Natural killer cell (primary cell): ENCODE results near the gene ABCC4. TPM values are rescaled to one million over a fixed set of nuclear protein-coding genes. Genes with fewer than 3 reads are reported as not detected.

Experiments used
- ATAC-seq, 3 donors: fragments of 150-1000 bp in 2 of 3; fragments of 200-7000 bp in 1 of 3; cut with Tn5 transposase; 1 replicate in 1 of 3; 2 replicates in 2 of 3; pipeline ENCODE4 v1.10.0; 2021; ENCODE audit warnings: mild to moderate bottlenecking in 2 of 3, moderate library complexity in 2 of 3
- DNase-seq, 2 donors: peaks; one replicate each; pipeline versions ENCODE4 v3.0.0 to v3.0.0-alpha.2; 2013 to 2021; ENCODE audit warnings: mixed read lengths in 1 of 2
- H3K27ac ChIP-seq: one replicate; pipeline ENCODE4 v1.5.1; 2013; ENCODE audit warnings: mild to moderate bottlenecking, low read length
- H3K27me3 ChIP-seq: one replicate; pipeline ENCODE4 v1.6.1; 2013; ENCODE audit warnings: low read length; ENCODE audit not compliant: control insufficient read depth, insufficient read depth
- H3K36me3 ChIP-seq: one replicate; pipeline ENCODE4 v1.6.1; 2013; ENCODE audit warnings: low read length; ENCODE audit not compliant: control insufficient read depth, insufficient read depth
- H3K4me1 ChIP-seq: one replicate; pipeline ENCODE4 v1.6.1; 2013; ENCODE audit warnings: low read length; ENCODE audit not compliant: control insufficient read depth, insufficient read depth
- H3K4me3 ChIP-seq: one replicate; pipeline ENCODE4 v1.5.1; 2013; ENCODE audit warnings: low read length
- H3K9me3 ChIP-seq: one replicate; pipeline ENCODE4 v1.6.1; 2013; ENCODE audit warnings: low read length; ENCODE audit not compliant: control insufficient read depth, insufficient read depth
- H3K27ac Mint-ChIP-seq, 2 donors: one replicate each; pipeline ENCODE4 v1.8.0; 2022; ENCODE audit warnings: mild to moderate bottlenecking in 2 of 2, mixed read lengths in 2 of 2, moderate library complexity in 1 of 2
- H3K27me3 Mint-ChIP-seq, 2 donors: one replicate each; pipeline ENCODE4 v1.8.0; 2022; ENCODE audit warnings: low read depth in 2 of 2, mixed read lengths in 2 of 2
- H3K36me3 Mint-ChIP-seq: one replicate; pipeline ENCODE4 v1.8.0; 2022; ENCODE audit warnings: mixed read lengths
- H3K4me1 Mint-ChIP-seq, 2 donors: one replicate each; pipeline ENCODE4 v1.8.0; 2022; ENCODE audit warnings: mixed read lengths in 2 of 2
- H3K4me3 Mint-ChIP-seq: one replicate; pipeline ENCODE4 v1.8.0; 2022; ENCODE audit warnings: mild to moderate bottlenecking, moderate library complexity, mixed read lengths
- H3K9me3 Mint-ChIP-seq, 2 donors: one replicate each; pipeline ENCODE4 v1.8.0; 2022; ENCODE audit warnings: mixed read lengths in 2 of 2
- CTCF ChIP-seq: fragments of 200-600 bp; IDR thresholded peaks from one replicate; pipeline ENCODE4 v1.8.0; 2022; ENCODE audit warnings: antibody characterized with exemption
- WGBS: methylation state at CpG from one replicate; pipeline ENCODE4 v1.1.7; 2013; ENCODE audit warnings: missing lambda C conversion rate; ENCODE audit not compliant: insufficient coverage; 5-methylcytosine and 5-hydroxymethylcytosine counted together
- intact Hi-C: fragments of 100-400 bp; cut with micrococcal nuclease; formaldehyde crosslinking; loops from one replicate; pipeline ENCODE4 v1.14.2; 2022
- total RNA-seq, 4 donors: library from RNA; stranded (reverse); fragments of 120-200 nt in 1 of 4; gene quantifications; one replicate each; pipeline versions ENCODE4 v1.2.3 to v1.2.4, GENCODE V29; 2013 to 2022

ABCC4 gene
- total RNA-seq, 3 donors from 2014 or later (not counting 1 experiment from before 2014, with no cell fraction given), result 4.8 to 10.3 (median 6.5) TPM

DNA sequence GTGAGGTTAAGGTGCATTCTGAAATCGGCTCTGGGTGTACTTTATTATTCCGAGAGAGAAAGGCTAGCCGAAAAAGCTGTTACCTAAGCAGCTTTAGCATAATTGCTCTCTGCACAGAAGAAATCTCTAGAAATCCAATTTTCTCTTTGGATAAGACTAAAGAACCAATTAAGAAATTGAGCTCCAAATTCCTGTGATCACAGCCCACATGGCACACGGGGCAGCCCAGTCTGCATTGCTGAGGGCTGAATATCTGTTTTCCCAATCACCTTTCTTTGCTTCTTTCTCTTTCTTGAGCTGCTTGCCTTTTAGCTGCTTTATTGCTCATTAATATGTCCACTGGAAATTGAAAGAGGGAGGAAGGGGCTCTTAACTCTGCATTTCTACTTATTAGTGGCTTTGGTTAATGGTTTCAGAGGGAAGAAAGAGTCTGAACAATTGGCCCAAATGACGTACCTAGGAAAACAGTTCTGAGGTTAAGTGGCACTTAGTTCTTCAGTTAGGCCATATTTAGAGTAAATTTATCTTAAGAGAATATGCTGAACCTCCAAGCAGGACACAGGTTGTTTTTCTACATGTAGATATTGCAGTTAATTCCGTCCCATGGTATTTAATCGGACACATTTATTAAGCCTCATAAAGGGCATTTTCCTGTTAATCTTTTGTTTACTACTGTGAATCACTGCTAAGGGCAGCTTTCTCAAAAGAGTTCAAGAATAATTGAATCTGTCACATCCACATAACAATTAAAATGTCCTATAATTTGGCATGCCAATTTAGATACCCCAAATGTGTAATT lies 265.7 kb downstream of the ABCC4 start:
- TF ChIP-seq CTCF, result no peak
- Mint-ChIP-seq H3K36me3 (peaks cover 2% of the 10 kb centered on the region), H3K4me3 (no peak overlapping the region), H3K4me1 (no peaks in the 10 kb centered on the region), H3K9me3 (no peaks in the 10 kb centered on the region), H3K27me3 (no peaks in the 10 kb centered on the region), H3K27ac (no peak overlapping the region)
- no peak for DNase-seq
- no peaks in the 10 kb centered on the region for H3K9me3 ChIP-seq
- H3K4me3 ChIP-seq, result no peak overlapping the region
- H3K36me3 ChIP-seq, result no peaks in the 10 kb centered on the region
- WGBS, result 88% methylated on average over 7 of the region's 7 CpGs
- intact Hi-C loops, result no loop called here
- no peaks in the 10 kb centered on the region for H3K4me1 ChIP-seq
- H3K27ac ChIP-seq, result no peak overlapping the region
- H3K27me3 ChIP-seq, result no peaks in the 10 kb centered on the region
- no peak for ATAC-seq

- Mint-ChIP-seq H3K27ac (no peak overlapping the region), H3K4me3 (no peak overlapping the region), H3K4me1 (no peaks in the 10 kb centered on the region), H3K27me3 (no peaks in the 10 kb centered on the region), H3K36me3 (no peaks in the 10 kb centered on the region), H3K9me3 (no peaks in the 10 kb centered on the region)
- WGBS, result 100% methylated on average over 1 of the region's 1 CpG
- H3K36me3 ChIP-seq, result no peaks in the 10 kb centered on the region
- H3K27ac ChIP-seq, result no peak overlapping the region
- ATAC-seq (no peak), DNase-seq (no peak)
- TF ChIP-seq CTCF, result no peak
- H3K4me1 ChIP-seq, result no peaks in the 10 kb centered on the region
- H3K9me3 ChIP-seq, result no peaks in the 10 kb centered on the region
- no peak overlapping the region for H3K4me3 ChIP-seq
- H3K27me3 ChIP-seq, result no peaks in the 10 kb centered on the region
- intact Hi-C loops, result no loop called here
Observed at GRCh38 chr13:95033890-95034289, 267.4 kb downstream of the ABCC4 start.

GRCh38 chr13:95032121-95032520 lies 269.1 kb downstream of the ABCC4 start:
- no peak overlapping the region for H3K27ac Mint-ChIP-seq
- no peak overlapping the region for H3K4me3 ChIP-seq
- H3K4me1 Mint-ChIP-seq, result no peaks in the 10 kb centered on the region

More at GRCh38 chr13:95032121-95032520, 269.1 kb downstream of the ABCC4 start:
- ATAC-seq (no peak), DNase-seq (no peak)
- Histone ChIP-seq H3K36me3 (no peaks in the 10 kb centered on the region), H3K27me3 (no peaks in the 10 kb centered on the region), H3K9me3 (no peaks in the 10 kb centered on the region), H3K4me1 (no peaks in the 10 kb centered on the region), H3K27ac (no peak overlapping the region)
- no peaks in the 10 kb centered on the region for H3K27me3 Mint-ChIP-seq
- H3K9me3 Mint-ChIP-seq, result no peaks in the 10 kb centered on the region
- no peaks in the 10 kb centered on the region for H3K36me3 Mint-ChIP-seq
- intact Hi-C loops, result no loop called here
- no peak overlapping the region for H3K4me3 Mint-ChIP-seq
- TF ChIP-seq CTCF, result no peak
- 92% methylated on average over 4 of the region's 4 CpGs for WGBS
